Smooth muscle cell (in vitro differentiated cells): ENCODE data around the gene THAP10. TPM values are rescaled to one million over a fixed set of nuclear protein-coding genes. Genes with fewer than 3 reads are reported as not detected.

Source experiments
- DNase-seq: peaks from one replicate; lab custom pipeline; 2025; ENCODE audit not compliant: unreplicated experiment; lab: John Stamatoyannopoulos, UW
- H2AFZ ChIP-seq: fragments of 200-600 bp; sonication (generic); 2 replicates; pipeline ENCODE4 v1.6.0; 2016; ENCODE audit warnings: antibody characterized with exemption, low read depth, mild to moderate bottlenecking
- H3F3A ChIP-seq: fragments of 200-600 bp; sonication (generic); 2 replicates; pipeline ENCODE4 v1.6.0; 2017; ENCODE audit warnings: antibody characterized with exemption, low read depth
- H3K27ac ChIP-seq: fragments of 200-600 bp; sonication (generic); 2 replicates; pipeline ENCODE4 v1.5.1; 2016; ENCODE audit warnings: low read depth, mild to moderate bottlenecking
- H3K27me3 ChIP-seq: fragments of 200-600 bp; sonication (generic); 2 replicates; pipeline ENCODE4 v1.6.1; 2016; ENCODE audit warnings: low read depth, mild to moderate bottlenecking
- H3K36me3 ChIP-seq: fragments of 200-600 bp; sonication (generic); 2 replicates; pipeline ENCODE4 v1.5.1; 2016; ENCODE audit warnings: low read depth
- H3K4me1 ChIP-seq: fragments of 200-600 bp; sonication (generic); 2 replicates; pipeline ENCODE4 v1.5.1; 2016; ENCODE audit warnings: low read depth
- H3K4me2 ChIP-seq: fragments of 200-600 bp; sonication (generic); 2 replicates; pipeline ENCODE4 v1.6.0; 2016; ENCODE audit warnings: mild to moderate bottlenecking
- H3K4me3 ChIP-seq: fragments of 200-600 bp; sonication (generic); 2 replicates; pipeline ENCODE4 v1.5.1; 2016; ENCODE audit warnings: mild to moderate bottlenecking
- H3K79me2 ChIP-seq: fragments of 200-600 bp; sonication (generic); 2 replicates; pipeline ENCODE4 v1.6.0; 2016; ENCODE audit warnings: low read depth, mild to moderate bottlenecking
- H3K9ac ChIP-seq: fragments of 200-600 bp; sonication (generic); 2 replicates; pipeline ENCODE4 v1.6.0; 2016; ENCODE audit warnings: low read depth
- H3K9me3 ChIP-seq: fragments of 200-600 bp; sonication (generic); replicated peaks from 2 replicates; pipeline ENCODE4 v1.5.1; 2016; ENCODE audit warnings: low read depth
- H4K20me1 ChIP-seq: fragments of 200-600 bp; sonication (generic); 2 replicates; pipeline ENCODE4 v1.6.0; 2016; ENCODE audit warnings: low read depth
- CTCF ChIP-seq: fragments of 200-600 bp; sonication (generic); IDR thresholded peaks from 2 replicates; pipeline ENCODE4 v1.5.1; 2017; ENCODE audit warnings: borderline replicate concordance, mild to moderate bottlenecking, antibody characterized with exemption; ENCODE audit not compliant: insufficient read depth, poor library complexity, severe bottlenecking
- WGBS: methylation state at CpG from one replicate; pipeline ENCODE4 v1.1.7; 2016; ENCODE audit warnings: low lambda C conversion rate; 5-methylcytosine and 5-hydroxymethylcytosine counted together
- polyA plus RNA-seq: library from polyadenylated mRNA; unstranded; fragments of >200 nt; fragmentation: Nextera tagmentation; extraction: Ambion mirVana; gene quantifications from 2 replicates; pipeline ENCODE4 v1.2.1, GENCODE V29; 2016
- total RNA-seq: library from RNA; depleted of rRNA; stranded (reverse); fragments of >200 nt; gene quantifications from 2 replicates; pipeline ENCODE4 v1.2.3, GENCODE V29; 2014

The THAP10 gene
- total and polyA plus RNA-seq, 2 experiments from 2014 or later: 2.0 to 2.1 TPM

GRCh38 chr15:70833422-70833821, 58.8 kb downstream of the THAP10 start:
- H3K27ac ChIP-seq: peak overlapping the region; percentile 54
- peaks cover 7% of the 10 kb centered on the region for H3K79me2 ChIP-seq
- no peaks in the 10 kb centered on the region for H3K27me3 ChIP-seq
- no peaks in the 10 kb centered on the region for H3K36me3 ChIP-seq
- DNase-seq: no peak
- H3K9ac ChIP-seq: no peak overlapping the region
- no peaks in the 10 kb centered on the region for H3K9me3 ChIP-seq
- H2AFZ ChIP-seq: no peak overlapping the region
- 98% methylated on average over 3 of the region's 3 CpGs for WGBS
- no peak for TF ChIP-seq CTCF
- peaks cover 7% of the 10 kb centered on the region for H4K20me1 ChIP-seq
- H3K4me3 ChIP-seq: no peak overlapping the region
- H3K4me2 ChIP-seq: peak overlapping the region; percentile 64
- peaks cover 8% of the 10 kb centered on the region for H3K4me1 ChIP-seq
- H3F3A ChIP-seq: peaks cover 3% of the 10 kb centered on the region

DNA sequence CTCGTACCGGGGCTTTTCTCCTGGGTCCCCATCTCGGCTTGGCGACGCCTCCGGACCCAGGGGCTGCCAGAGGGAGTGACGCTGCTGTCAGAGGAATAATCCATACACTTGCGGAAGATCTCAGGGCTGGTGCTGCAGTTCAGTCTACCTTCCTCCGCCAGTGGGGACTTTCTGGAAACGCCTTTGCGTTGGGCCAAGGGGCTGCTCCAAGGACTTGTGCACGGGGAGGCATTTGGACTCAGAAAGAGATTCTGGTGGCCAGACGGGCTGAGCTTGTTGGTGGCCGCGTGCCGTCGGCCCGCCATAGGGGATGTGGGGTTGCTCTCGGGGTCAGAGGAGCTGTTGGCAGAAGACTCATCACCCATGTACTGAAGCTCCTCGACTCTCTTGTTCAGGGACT, 60.1 kb downstream of the THAP10 start:
- peaks cover 7% of the 10 kb centered on the region for H3F3A ChIP-seq
- WGBS: 99% methylated on average over 20 of the region's 20 CpGs
- no peak overlapping the region for H3K4me2 ChIP-seq
- H3K36me3 ChIP-seq: no peaks in the 10 kb centered on the region
- peaks cover 8% of the 10 kb centered on the region for H3K4me1 ChIP-seq
- H3K4me3 ChIP-seq: no peak overlapping the region
- DNase-seq: no peak
- H2AFZ ChIP-seq: no peak overlapping the region
- H3K9me3 ChIP-seq: no peaks in the 10 kb centered on the region
- no peaks in the 10 kb centered on the region for H3K27me3 ChIP-seq
- no peak overlapping the region for H3K9ac ChIP-seq
- no peaks in the 10 kb centered on the region for H4K20me1 ChIP-seq
- no peak for TF ChIP-seq CTCF
- no peak overlapping the region for H3K27ac ChIP-seq
- H3K79me2 ChIP-seq: no peaks in the 10 kb centered on the region

Other genes starting within 250 kb of the THAP10 start
- 109 and 121 TPM in 2 replicates for gene UACA, start 128.9 kb downstream of the THAP10 start, total RNA-seq
- gene UACA, start 128.9 kb downstream of the THAP10 start, polyA plus RNA-seq: 147 and 153 TPM in 2 replicates
- gene LARP6, start 38.3 kb downstream of the THAP10 start, total RNA-seq: 31.3 and 55.1 TPM in 2 replicates
- gene LARP6, start 38.3 kb downstream of the THAP10 start, polyA plus RNA-seq: 69.5 and 76.0 TPM in 2 replicates
- gene LRRC49, start 393 bp upstream of the THAP10 start, total RNA-seq: 5.2 and 8.3 TPM in 2 replicates
- 3.1 and 5.0 TPM in 2 replicates for gene LRRC49, start 393 bp upstream of the THAP10 start, polyA plus RNA-seq
- gene THSD4, start 223.0 kb upstream of the THAP10 start, total RNA-seq: 4.1 and 6.5 TPM in 2 replicates
- gene THSD4, start 223.0 kb upstream of the THAP10 start, polyA plus RNA-seq: 2.5 and 7.6 TPM in 2 replicates